Osteoblast (primary cell): Measurements from ENCODE around the gene IL11RA. TPM values are rescaled to one million over a fixed set of nuclear protein-coding genes. Genes with fewer than 3 reads are reported as not detected.

Experiments used
- DNase-seq: peaks from one replicate; pipeline ENCODE4 v3.0.0; 2011; ENCODE audit warnings: low spot score, mixed read lengths; ENCODE audit not compliant: insufficient read length; ENCODE audit errors: missing footprints
- H2AFZ ChIP-seq: 2 replicates; pipeline ENCODE4 v1.6.0; 2011; ENCODE audit warnings: mild to moderate bottlenecking, low read length
- H3K27ac ChIP-seq: 2 replicates; pipeline ENCODE4 v1.5.1; 2011; ENCODE audit warnings: mild to moderate bottlenecking, low read depth, low read length, moderate library complexity
- H3K27me3 ChIP-seq: 2 replicates; pipeline ENCODE4 v1.6.0; 2012; ENCODE audit warnings: mild to moderate bottlenecking, control low read depth, inconsistent platforms, low read length, moderate library complexity; ENCODE audit not compliant: insufficient read depth
- H3K36me3 ChIP-seq: 2 replicates; pipeline ENCODE4 v1.5.1; 2011; ENCODE audit warnings: mild to moderate bottlenecking, low read length, control low read depth, moderate library complexity; ENCODE audit not compliant: insufficient read depth
- H3K4me1 ChIP-seq: 2 replicates; pipeline ENCODE4 v1.5.1; 2011; ENCODE audit warnings: mild to moderate bottlenecking, low read length, control low read depth, moderate library complexity; ENCODE audit not compliant: insufficient read depth
- H3K4me2 ChIP-seq: 2 replicates; pipeline ENCODE4 v1.6.0; 2011; ENCODE audit warnings: mild to moderate bottlenecking, low read length; ENCODE audit not compliant: insufficient read depth
- H3K4me3 ChIP-seq: fragments of 200-600 bp; sonication (generic); 3 replicates; pipeline ENCODE4 v1.5.1; 2012; ENCODE audit warnings: mild to moderate bottlenecking, low read length, inconsistent platforms; ENCODE audit not compliant: insufficient read depth
- H3K79me2 ChIP-seq: 2 replicates; pipeline ENCODE4 v1.6.0; 2012; ENCODE audit warnings: mild to moderate bottlenecking, low read length, control low read depth, inconsistent platforms; ENCODE audit not compliant: insufficient read depth
- H3K9me3 ChIP-seq: 2 replicates; pipeline ENCODE4 v1.5.1; 2011; ENCODE audit warnings: low read depth, low read length, control low read depth
- H4K20me1 ChIP-seq: 2 replicates; pipeline ENCODE4 v1.6.0; 2012; ENCODE audit warnings: mild to moderate bottlenecking, low read length, control low read depth; ENCODE audit not compliant: insufficient read depth
- CTCF ChIP-seq: IDR thresholded peaks from 2 replicates; pipeline ENCODE4 v1.5.1; 2011; ENCODE audit warnings: mild to moderate bottlenecking, low read depth, low read length, moderate library complexity; ENCODE audit errors: extremely low read depth
- total RNA-seq: library from RNA; depleted of rRNA; stranded (reverse); fragments of >200 nt; gene quantifications from 2 replicates; pipeline ENCODE4 v1.2.3, GENCODE V29; 2012

IL11RA gene
- total RNA-seq, 1 donor: 34.4 TPM

GRCh38 chr9:34669809-34670562 is 18.0 kb downstream of the IL11RA start:
- no peaks in the 10 kb centered on the region for H3K36me3 ChIP-seq
- no peak overlapping the region for H3K4me3 ChIP-seq
- H4K20me1 ChIP-seq: peaks cover 9% of the 10 kb centered on the region
- no peak overlapping the region for H3K4me2 ChIP-seq
- no peaks in the 10 kb centered on the region for H3K27me3 ChIP-seq
- peak; percentile 10 for DNase-seq
- peaks cover 4% of the 10 kb centered on the region for H3K4me1 ChIP-seq
- H2AFZ ChIP-seq: no peak overlapping the region
- TF ChIP-seq CTCF: no peak
- H3K27ac ChIP-seq: no peak overlapping the region
- H3K9me3 ChIP-seq: no peaks in the 10 kb centered on the region
- peaks cover 24% of the 10 kb centered on the region for H3K79me2 ChIP-seq

- TF ChIP-seq CTCF: no peak
- peaks cover 9% of the 10 kb centered on the region for H4K20me1 ChIP-seq
- no peaks in the 10 kb centered on the region for H3K9me3 ChIP-seq
- no peak overlapping the region for H3K4me2 ChIP-seq
- peaks cover 21% of the 10 kb centered on the region for H3K79me2 ChIP-seq
- no peak overlapping the region for H2AFZ ChIP-seq
- H3K4me1 ChIP-seq: peaks cover 2% of the 10 kb centered on the region
- H3K27ac ChIP-seq: no peak overlapping the region
- DNase-seq: peak; percentile 22
- no peaks in the 10 kb centered on the region for H3K27me3 ChIP-seq
- H3K4me3 ChIP-seq: no peak overlapping the region
- no peaks in the 10 kb centered on the region for H3K36me3 ChIP-seq
Observed at GRCh38 chr9:34671307-34671706, 19.3 kb downstream of the IL11RA start.

GRCh38 chr9:34674440-34674839 is 22.5 kb downstream of the IL11RA start:
- no peaks in the 10 kb centered on the region for H3K4me1 ChIP-seq
- H2AFZ ChIP-seq: no peak overlapping the region
- peaks cover 3% of the 10 kb centered on the region for H3K79me2 ChIP-seq
- H3K27ac ChIP-seq: no peak overlapping the region
- no peak overlapping the region for H3K4me2 ChIP-seq
- H3K36me3 ChIP-seq: no peaks in the 10 kb centered on the region
- no peak for DNase-seq
- no peaks in the 10 kb centered on the region for H3K9me3 ChIP-seq
- H4K20me1 ChIP-seq: peaks cover 6% of the 10 kb centered on the region
- no peak for TF ChIP-seq CTCF
- no peak overlapping the region for H3K4me3 ChIP-seq
- H3K27me3 ChIP-seq: no peaks in the 10 kb centered on the region

- H4K20me1 ChIP-seq: peaks cover 5% of the 10 kb centered on the region
- peak; percentile 79 for DNase-seq
- no peaks in the 10 kb centered on the region for H3K9me3 ChIP-seq
- no peaks in the 10 kb centered on the region for H3K27me3 ChIP-seq
- peak; percentile 86 for TF ChIP-seq CTCF
- H3K36me3 ChIP-seq: no peaks in the 10 kb centered on the region
- no peaks in the 10 kb centered on the region for H3K4me1 ChIP-seq
- peaks cover 3% of the 10 kb centered on the region for H3K79me2 ChIP-seq
- H3K4me2 ChIP-seq: no peak overlapping the region
- H3K4me3 ChIP-seq: no peak overlapping the region
- no peak overlapping the region for H3K27ac ChIP-seq
- H2AFZ ChIP-seq: no peak overlapping the region
Observed at GRCh38 chr9:34675048-34675714, 23.2 kb downstream of the IL11RA start.
